ENCODE data around the gene BTF3L4.

Gene BTF3L4

DNA sequence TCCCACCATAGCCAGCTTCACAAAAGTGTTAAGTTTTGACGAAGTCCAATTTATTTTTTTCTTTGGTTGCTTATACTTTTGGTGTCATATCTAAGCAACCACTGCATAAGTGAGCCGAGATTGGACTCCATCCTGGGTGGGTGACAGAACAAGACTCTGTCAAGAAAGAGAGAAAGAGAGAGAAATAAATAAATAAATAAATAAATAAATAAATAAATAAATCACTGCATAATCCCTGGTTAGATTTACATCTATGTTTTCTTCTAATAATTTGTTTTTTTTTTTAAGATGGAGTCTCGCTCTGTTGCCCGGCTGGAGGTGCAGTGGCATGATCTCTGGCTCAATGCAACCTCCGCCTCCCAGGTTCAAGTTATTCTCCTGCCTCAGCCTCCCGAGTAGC lies 67.5 kb downstream of the BTF3L4 start:
- H3K4me1 ChIP-seq (ENCODE audit: control insufficient read depth, insufficient read depth, low read length) = no peaks in the 10 kb centered on the region
- H3K9me3 ChIP-seq (ENCODE audit: control insufficient read depth in 2 of 2, low read length in 2 of 2) = no peaks in the 10 kb centered on the region
- H3K27me3 ChIP-seq (ENCODE audit: control insufficient read depth in 1 of 2, insufficient read depth in 2 of 2, low read length in 2 of 2) = peaks cover 0 to 3% of the 10 kb centered on the region in 2 donors
- no peak overlapping the region for H3K27ac ChIP-seq (ENCODE audit: low read length)
- H3K36me3 ChIP-seq (ENCODE audit: control insufficient read depth in 2 of 2, insufficient read depth in 2 of 2, low read length in 2 of 2) = no peaks in the 10 kb centered on the region
- H3K4me3 ChIP-seq (ENCODE audit: low read length in 2 of 2) = no peak overlapping the region
- no peak overlapping the region for H3K9ac ChIP-seq (ENCODE audit: low read length in 2 of 2)

DNA sequence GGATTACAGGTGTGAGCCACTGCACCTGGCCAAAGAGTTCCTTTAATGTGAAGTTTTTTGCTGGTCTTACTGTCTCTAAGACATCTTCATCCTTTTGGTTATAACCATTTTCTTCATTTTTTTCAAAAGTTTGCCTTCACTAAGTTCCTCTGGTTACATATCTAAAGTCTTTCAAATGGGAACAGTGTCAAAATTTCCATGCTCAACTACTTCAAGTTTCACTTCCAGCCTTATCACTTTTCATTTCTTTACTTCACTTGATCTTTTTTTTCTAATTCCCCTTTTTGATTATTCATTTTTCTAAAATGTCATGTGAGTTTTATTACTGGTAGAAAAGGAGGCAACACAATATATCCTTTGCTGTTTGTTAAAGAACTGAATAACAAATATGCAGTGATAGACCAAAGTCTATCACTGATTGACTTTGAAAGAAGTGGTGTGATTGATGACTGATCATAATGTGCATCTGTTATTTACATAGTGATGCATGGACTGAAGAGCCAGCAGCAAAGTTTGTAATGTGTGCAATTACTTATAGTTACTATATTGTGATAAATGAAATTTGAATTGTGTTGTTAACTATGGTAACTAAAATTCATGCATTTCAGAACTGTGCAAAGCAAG lies 69.8 kb downstream of the BTF3L4 start:
- Histone ChIP-seq H3K4me3 (ENCODE audit: low read length in 2 of 2) (no peak overlapping the region), H3K4me1 (ENCODE audit: control insufficient read depth, insufficient read depth, low read length) (no peaks in the 10 kb centered on the region), H3K36me3 (ENCODE audit: control insufficient read depth in 2 of 2, insufficient read depth in 2 of 2, low read length in 2 of 2) (no peaks in the 10 kb centered on the region), H3K9me3 (ENCODE audit: control insufficient read depth in 2 of 2, low read length in 2 of 2) (no peaks in the 10 kb centered on the region), H3K27me3 (ENCODE audit: control insufficient read depth in 1 of 2, insufficient read depth in 2 of 2, low read length in 2 of 2) (peaks cover 0 to 3% of the 10 kb centered on the region in 2 donors), H3K9ac (ENCODE audit: low read length in 2 of 2) (no peak overlapping the region), H3K27ac (ENCODE audit: low read length) (no peak overlapping the region)

DNA sequence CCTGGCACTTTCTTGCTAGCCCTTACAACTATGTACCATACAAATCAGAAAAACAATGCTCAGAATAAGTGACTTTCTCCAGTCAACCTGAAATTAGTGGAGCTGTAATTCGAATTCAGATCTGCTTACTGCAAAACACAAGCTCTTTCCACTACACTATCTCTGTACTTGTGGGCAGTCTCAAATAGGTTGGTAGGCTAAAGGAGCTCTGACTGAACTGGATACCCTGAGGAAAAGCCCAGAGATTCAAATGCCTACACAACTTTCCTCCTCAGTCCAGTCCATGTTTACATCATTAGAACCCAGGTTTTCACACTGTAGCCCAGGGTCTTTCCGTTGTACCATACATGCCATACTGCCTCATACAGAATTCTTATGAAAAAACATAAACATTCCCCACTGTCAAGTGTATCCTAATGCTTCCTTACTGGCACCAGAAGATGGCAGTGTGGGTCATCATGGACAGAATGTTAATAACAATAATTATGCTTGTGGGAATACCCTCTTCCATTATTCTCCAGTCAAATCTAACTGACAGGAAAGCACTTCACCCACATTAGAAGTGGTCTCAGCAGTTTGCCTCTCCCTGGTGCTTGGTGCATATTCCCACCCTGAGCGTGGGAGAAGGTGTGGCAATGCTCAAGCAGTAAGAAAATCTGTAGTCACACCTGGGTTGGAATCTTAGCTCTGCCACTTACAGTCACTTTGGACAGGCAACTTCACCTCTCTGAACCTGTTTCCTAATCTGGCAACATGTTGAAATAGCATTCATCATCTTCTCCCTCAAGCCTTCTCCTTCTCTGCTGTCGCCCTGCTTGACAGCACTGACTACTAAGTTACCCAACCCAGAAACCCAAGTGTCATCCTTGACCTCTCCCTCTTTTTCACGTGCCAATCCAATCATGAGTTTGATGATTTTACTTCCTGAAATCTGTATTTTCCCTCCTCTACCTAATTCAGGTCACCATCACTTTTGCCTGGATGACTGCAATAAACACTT lies 71.4 kb downstream of the BTF3L4 start:
- Histone ChIP-seq H3K27me3 (ENCODE audit: control insufficient read depth in 1 of 2, insufficient read depth in 2 of 2, low read length in 2 of 2) (peaks cover 0 to 3% of the 10 kb centered on the region in 2 donors), H3K27ac (ENCODE audit: low read length) (no peak overlapping the region), H3K4me1 (ENCODE audit: control insufficient read depth, insufficient read depth, low read length) (no peaks in the 10 kb centered on the region), H3K36me3 (ENCODE audit: control insufficient read depth in 2 of 2, insufficient read depth in 2 of 2, low read length in 2 of 2) (no peaks in the 10 kb centered on the region), H3K9ac (ENCODE audit: low read length in 2 of 2) (no peak overlapping the region), H3K4me3 (ENCODE audit: low read length in 2 of 2) (no peak overlapping the region), H3K9me3 (ENCODE audit: control insufficient read depth in 2 of 2, low read length in 2 of 2) (no peaks in the 10 kb centered on the region)

DNA sequence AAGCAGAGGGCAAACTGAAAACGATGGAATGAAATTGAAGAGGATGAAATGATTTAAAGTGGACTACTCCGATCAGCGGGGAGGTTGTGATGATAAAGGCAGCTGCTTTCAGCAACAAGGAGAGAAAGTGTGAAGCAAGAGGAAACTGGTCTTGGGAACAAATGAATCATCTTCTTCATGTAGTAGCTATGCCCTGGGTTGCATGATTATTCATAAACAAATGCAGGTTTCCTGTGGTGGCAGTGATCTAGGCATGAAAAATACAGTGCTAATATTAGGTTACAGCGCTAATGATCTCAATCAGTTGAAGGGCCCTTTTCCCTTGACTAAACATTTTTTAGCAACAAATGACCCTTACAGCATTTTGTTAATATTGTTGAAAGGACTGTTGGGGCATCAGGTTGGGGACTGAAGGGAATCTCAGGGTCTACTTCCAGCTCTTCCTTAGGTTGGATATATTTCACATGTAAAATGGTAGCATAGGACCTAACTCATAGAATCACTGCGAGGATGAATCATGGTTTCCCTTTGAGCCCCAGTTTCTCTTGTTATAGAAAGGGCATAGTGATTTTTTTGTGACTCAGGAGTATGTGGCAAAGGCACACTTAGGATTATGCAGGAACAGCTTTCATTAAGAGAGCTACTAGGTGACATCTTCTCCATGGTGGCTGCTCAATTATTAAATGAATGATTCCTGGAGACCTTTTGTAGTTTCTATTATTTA lies 83.9 kb downstream of the BTF3L4 start:
- Histone ChIP-seq H3K27me3 (ENCODE audit: control insufficient read depth in 1 of 2, insufficient read depth in 2 of 2, low read length in 2 of 2) (no peaks in the 10 kb centered on the region), H3K4me1 (ENCODE audit: control insufficient read depth, insufficient read depth, low read length) (peaks cover 9% of the 10 kb centered on the region), H3K9ac (ENCODE audit: low read length in 2 of 2) (no peak overlapping the region), H3K36me3 (ENCODE audit: control insufficient read depth in 2 of 2, insufficient read depth in 2 of 2, low read length in 2 of 2) (no peaks in the 10 kb centered on the region), H3K27ac (ENCODE audit: low read length) (no peak overlapping the region), H3K4me3 (ENCODE audit: low read length in 2 of 2) (no peak overlapping the region), H3K9me3 (ENCODE audit: control insufficient read depth in 2 of 2, low read length in 2 of 2) (no peaks in the 10 kb centered on the region)
